Measurements from ENCODE around the gene ELF2.
"Not testable (repeated sequence)": the region's sequence is repeated elsewhere in the genome, so short reads cannot be mapped to it uniquely, and the experiment has no call there.

The ELF2 gene

GRCh38 chr4:139144911-139145551 lies 32.0 kb downstream of the ELF2 start:
- in situ Hi-C loops (cut with HindIII; ENCODE audit: low sequenced_read_pairs) = no loop called here

GRCh38 chr4:139144161-139144859 lies 32.7 kb downstream of the ELF2 start:
- in situ Hi-C loops (cut with HindIII; ENCODE audit: low sequenced_read_pairs) = no loop called here

- in situ Hi-C loops (cut with HindIII; ENCODE audit: low sequenced_read_pairs) = no loop called here
These were observed 34.0 kb downstream of the ELF2 start for GRCh38 chr4:139142980-139143379.

GRCh38 chr4:139142087-139142486 lies 34.9 kb downstream of the ELF2 start:
- in situ Hi-C loops (cut with HindIII; ENCODE audit: low sequenced_read_pairs) = no loop called here

- in situ Hi-C loops (cut with HindIII; ENCODE audit: low sequenced_read_pairs) = no loop called here
These were observed 39.3 kb downstream of the ELF2 start for GRCh38 chr4:139137763-139138162.

GRCh38 chr4:139134403-139134802 lies 42.6 kb downstream of the ELF2 start:
- in situ Hi-C loops (cut with HindIII; ENCODE audit: low sequenced_read_pairs) = no loop called here

- in situ Hi-C loops (cut with HindIII; ENCODE audit: low sequenced_read_pairs) = no loop called here
These were observed 45.7 kb downstream of the ELF2 start for GRCh38 chr4:139131209-139131870.

GRCh38 chr4:139129206-139129605 lies 47.8 kb downstream of the ELF2 start:
- in situ Hi-C loops (cut with HindIII; ENCODE audit: low sequenced_read_pairs) = no loop called here

GRCh38 chr4:139126898-139127297 lies 50.1 kb downstream of the ELF2 start:
- in situ Hi-C loops (cut with HindIII; ENCODE audit: low sequenced_read_pairs) = no loop called here

- in situ Hi-C loops (cut with HindIII; ENCODE audit: low sequenced_read_pairs) = no loop called here
These were observed 53.1 kb downstream of the ELF2 start for GRCh38 chr4:139123910-139124309.

- in situ Hi-C loops (cut with HindIII; ENCODE audit: low sequenced_read_pairs) = no loop called here
These were observed 58.7 kb downstream of the ELF2 start for GRCh38 chr4:139118365-139118764.

- in situ Hi-C loops (cut with HindIII; ENCODE audit: low sequenced_read_pairs) = no loop called here
These were observed 61.8 kb downstream of the ELF2 start for GRCh38 chr4:139115226-139115625.

- in situ Hi-C loops (cut with HindIII; ENCODE audit: low sequenced_read_pairs) = not testable (repeated sequence)
These were observed 62.2 kb downstream of the ELF2 start for GRCh38 chr4:139114795-139115194.

GRCh38 chr4:139112650-139113049 lies 64.4 kb downstream of the ELF2 start:
- in situ Hi-C loops (cut with HindIII; ENCODE audit: low sequenced_read_pairs) = no loop called here

GRCh38 chr4:139108567-139109128 lies 68.4 kb downstream of the ELF2 start:
- in situ Hi-C loops (cut with HindIII; ENCODE audit: low sequenced_read_pairs) = no loop called here

GRCh38 chr4:139099366-139099982 lies 77.5 kb downstream of the ELF2 start:
- in situ Hi-C loops (cut with HindIII; ENCODE audit: low sequenced_read_pairs) = no loop called here

GRCh38 chr4:139092271-139092670 lies 84.7 kb downstream of the ELF2 start:
- in situ Hi-C loops (cut with HindIII; ENCODE audit: low sequenced_read_pairs) = no loop called here

- in situ Hi-C loops (cut with HindIII; ENCODE audit: low sequenced_read_pairs) = no loop called here
These were observed 91.9 kb downstream of the ELF2 start for GRCh38 chr4:139085141-139085540.

GRCh38 chr4:139084804-139085093 lies 92.3 kb downstream of the ELF2 start:
- in situ Hi-C loops (cut with HindIII; ENCODE audit: low sequenced_read_pairs) = no loop called here

GRCh38 chr4:139083956-139084803 lies 92.8 kb downstream of the ELF2 start:
- in situ Hi-C loops (cut with HindIII; ENCODE audit: low sequenced_read_pairs) = no loop called here

- in situ Hi-C loops (cut with HindIII; ENCODE audit: low sequenced_read_pairs) = no loop called here
These were observed 93.4 kb downstream of the ELF2 start for GRCh38 chr4:139083607-139083955.
